Calu3 (cell line): ENCODE results near the gene SPATA45. TPM values are rescaled to one million over a fixed set of nuclear protein-coding genes. Genes with fewer than 3 reads are reported as not detected.

Experiments
- BruUV-seq: library from RNA; stranded (reverse); fragments of 400-500 nt; replicated peaks from 2 replicates; lab custom pipeline; 2021; lab: Mats Ljungman, UMichigan
- CTCF ChIA-PET: fragments of 300-600 bp; sonication (Branson Sonifier 250); formaldehyde crosslinking; loops from one replicate; lab custom pipeline; 2022; ENCODE audit warnings: antibody characterized with exemption; lab: Charles Lee
- DNase-seq: peaks from one replicate; pipeline ENCODE4 v3.0.0; 2022
- H3K27ac Mint-ChIP-seq: one replicate; pipeline ENCODE4 v1.8.0; 2022; ENCODE audit warnings: mixed read lengths; ENCODE audit not compliant: unreplicated experiment
- H3K27me3 Mint-ChIP-seq: one replicate; pipeline ENCODE4 v1.8.0; 2022; ENCODE audit warnings: mixed read lengths; ENCODE audit not compliant: unreplicated experiment
- H3K36me3 Mint-ChIP-seq: one replicate; pipeline ENCODE4 v1.8.0; 2022; ENCODE audit warnings: mild to moderate bottlenecking, moderate library complexity, mixed read lengths; ENCODE audit not compliant: insufficient read depth, unreplicated experiment
- H3K4me1 Mint-ChIP-seq: one replicate; pipeline ENCODE4 v1.8.0; 2022; ENCODE audit warnings: mild to moderate bottlenecking, low read depth, mixed read lengths; ENCODE audit not compliant: unreplicated experiment
- H3K4me3 Mint-ChIP-seq: one replicate; pipeline ENCODE4 v1.8.0; 2022; ENCODE audit warnings: mild to moderate bottlenecking, low read depth, moderate library complexity, mixed read lengths; ENCODE audit not compliant: unreplicated experiment
- H3K9me3 Mint-ChIP-seq: one replicate; pipeline ENCODE4 v1.8.0; 2022; ENCODE audit warnings: low read depth, mixed read lengths; ENCODE audit not compliant: unreplicated experiment
- intact Hi-C: fragments of 100-400 bp; cut with micrococcal nuclease; formaldehyde crosslinking; loops from one replicate; pipeline ENCODE4 v1.10.0; 2022; ENCODE audit not compliant: unreplicated experiment
- total RNA-seq: library from RNA; stranded (reverse); gene quantifications from 2 replicates; pipeline ENCODE4 v1.2.3, GENCODE V29; 2022
- TF ChIP-seq, protein P1 (sequence below): fragments of 200-600 bp; IDR thresholded peaks from one replicate; pipeline ENCODE4 v1.8.0; 2022; ENCODE audit warnings: antibody characterized with exemption; ENCODE audit not compliant: unreplicated experiment

The SPATA45 gene
- total RNA-seq, 1 experiment from 2014 or later: 0.80 TPM

DNA sequence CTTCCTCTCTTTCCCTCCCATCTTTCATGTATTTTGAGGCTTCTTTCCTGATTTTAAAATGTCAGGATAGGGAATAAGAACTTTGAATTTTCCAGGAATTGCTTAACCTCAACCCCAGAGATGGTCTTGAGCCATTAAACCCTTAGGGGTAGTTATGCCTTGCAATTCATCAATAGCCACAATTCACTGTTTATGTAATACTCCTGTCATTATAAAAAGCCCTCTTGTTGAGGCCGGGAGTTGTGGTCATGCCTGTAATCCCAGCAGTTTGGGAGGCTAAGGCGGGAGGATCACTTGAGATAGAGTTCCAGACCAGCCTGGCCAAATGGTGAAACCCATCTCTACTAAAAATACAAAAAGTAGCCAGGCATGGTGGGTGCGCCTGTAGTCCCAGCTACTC is 24.5 kb downstream of the SPATA45 start:
- no TSS peak for BruUV-seq
- no peaks in the 10 kb centered on the region for H3K27me3 Mint-ChIP-seq
- TF ChIP-seq, protein P1, sequence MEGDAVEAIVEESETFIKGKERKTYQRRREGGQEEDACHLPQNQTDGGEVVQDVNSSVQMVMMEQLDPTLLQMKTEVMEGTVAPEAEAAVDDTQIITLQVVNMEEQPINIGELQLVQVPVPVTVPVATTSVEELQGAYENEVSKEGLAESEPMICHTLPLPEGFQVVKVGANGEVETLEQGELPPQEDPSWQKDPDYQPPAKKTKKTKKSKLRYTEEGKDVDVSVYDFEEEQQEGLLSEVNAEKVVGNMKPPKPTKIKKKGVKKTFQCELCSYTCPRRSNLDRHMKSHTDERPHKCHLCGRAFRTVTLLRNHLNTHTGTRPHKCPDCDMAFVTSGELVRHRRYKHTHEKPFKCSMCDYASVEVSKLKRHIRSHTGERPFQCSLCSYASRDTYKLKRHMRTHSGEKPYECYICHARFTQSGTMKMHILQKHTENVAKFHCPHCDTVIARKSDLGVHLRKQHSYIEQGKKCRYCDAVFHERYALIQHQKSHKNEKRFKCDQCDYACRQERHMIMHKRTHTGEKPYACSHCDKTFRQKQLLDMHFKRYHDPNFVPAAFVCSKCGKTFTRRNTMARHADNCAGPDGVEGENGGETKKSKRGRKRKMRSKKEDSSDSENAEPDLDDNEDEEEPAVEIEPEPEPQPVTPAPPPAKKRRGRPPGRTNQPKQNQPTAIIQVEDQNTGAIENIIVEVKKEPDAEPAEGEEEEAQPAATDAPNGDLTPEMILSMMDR: no peak
- CTCF ChIA-PET: no interaction called here
- no peak overlapping the region for H3K27ac Mint-ChIP-seq
- peaks cover 4% of the 10 kb centered on the region for H3K36me3 Mint-ChIP-seq
- DNase-seq: no peak
- H3K4me1 Mint-ChIP-seq: no peaks in the 10 kb centered on the region
- peaks cover 20% of the 10 kb centered on the region for H3K9me3 Mint-ChIP-seq
- intact Hi-C loops: no loop called here
- no peak overlapping the region for H3K4me3 Mint-ChIP-seq

DNA sequence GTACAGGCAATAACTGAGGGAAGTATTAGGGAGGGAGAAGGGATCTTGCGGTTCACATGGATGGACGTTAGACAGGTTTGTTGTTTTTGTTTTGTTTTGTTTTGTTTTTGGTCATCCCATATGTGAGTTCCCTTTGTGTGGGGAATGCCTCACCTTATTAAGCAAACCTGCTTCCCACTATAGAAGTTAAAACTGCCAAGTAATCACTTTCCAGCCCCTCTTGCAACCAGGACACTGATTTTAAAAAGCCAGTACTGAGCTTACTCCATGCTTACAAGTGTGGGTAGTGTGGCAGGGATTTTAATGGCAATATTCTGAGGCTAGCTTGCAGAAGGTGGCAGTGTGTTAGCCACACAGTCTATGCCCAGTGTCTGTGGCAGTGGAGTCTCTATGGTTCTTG is 26.5 kb downstream of the SPATA45 start:
- peaks cover 9% of the 10 kb centered on the region for H3K4me1 Mint-ChIP-seq
- intact Hi-C loops: no loop called here
- H3K36me3 Mint-ChIP-seq: peaks cover 4% of the 10 kb centered on the region
- H3K27ac Mint-ChIP-seq: no peak overlapping the region
- peaks cover 12% of the 10 kb centered on the region for H3K9me3 Mint-ChIP-seq
- CTCF ChIA-PET: interaction anchor here (1.0 to 1.1 kb wide), 2 partner anchors 13 to 37 kb away, joined by 3 read pairs; no protein-coding TSS in a partner anchor
- DNase-seq: no peak
- TF ChIP-seq, protein P1: no peak
- no peak overlapping the region for H3K4me3 Mint-ChIP-seq
- H3K27me3 Mint-ChIP-seq: no peaks in the 10 kb centered on the region
- no TSS peak for BruUV-seq

DNA sequence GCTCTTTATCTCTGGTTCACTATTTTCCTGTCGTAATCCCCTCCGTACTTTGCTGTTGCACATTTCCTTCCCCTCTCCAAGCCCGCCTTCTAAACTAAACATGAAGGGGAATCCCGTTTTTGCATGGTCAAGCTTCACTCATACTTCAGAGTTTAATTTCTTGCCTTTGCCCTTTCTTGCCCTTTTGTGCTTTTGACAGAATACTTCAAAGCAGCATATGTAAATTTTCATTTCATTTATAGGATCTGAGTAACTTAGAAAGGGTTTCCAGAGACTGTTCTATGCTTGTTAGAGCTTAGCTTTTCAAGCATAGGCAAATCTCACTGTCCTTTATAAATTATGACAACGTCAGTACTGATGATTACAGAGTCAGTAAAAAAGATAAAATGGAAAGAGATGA is 27.7 kb downstream of the SPATA45 start:
- DNase-seq: no peak
- TF ChIP-seq, protein P1: no peak
- Mint-ChIP-seq H3K27ac (no peak overlapping the region), H3K27me3 (no peaks in the 10 kb centered on the region), H3K9me3 (peaks cover 7% of the 10 kb centered on the region), H3K36me3 (peaks cover 4% of the 10 kb centered on the region), H3K4me3 (no peak overlapping the region), H3K4me1 (peaks cover 9% of the 10 kb centered on the region)
- CTCF ChIA-PET: interaction anchor here (1.6 kb wide), 1 partner anchor 14 kb away, joined by 7 read pairs; no protein-coding TSS in a partner anchor
- BruUV-seq: no TSS peak
- intact Hi-C loops: loop anchor here (5.0 kb wide), 1 partner anchor 193 kb away; no protein-coding TSS in a partner anchor

DNA sequence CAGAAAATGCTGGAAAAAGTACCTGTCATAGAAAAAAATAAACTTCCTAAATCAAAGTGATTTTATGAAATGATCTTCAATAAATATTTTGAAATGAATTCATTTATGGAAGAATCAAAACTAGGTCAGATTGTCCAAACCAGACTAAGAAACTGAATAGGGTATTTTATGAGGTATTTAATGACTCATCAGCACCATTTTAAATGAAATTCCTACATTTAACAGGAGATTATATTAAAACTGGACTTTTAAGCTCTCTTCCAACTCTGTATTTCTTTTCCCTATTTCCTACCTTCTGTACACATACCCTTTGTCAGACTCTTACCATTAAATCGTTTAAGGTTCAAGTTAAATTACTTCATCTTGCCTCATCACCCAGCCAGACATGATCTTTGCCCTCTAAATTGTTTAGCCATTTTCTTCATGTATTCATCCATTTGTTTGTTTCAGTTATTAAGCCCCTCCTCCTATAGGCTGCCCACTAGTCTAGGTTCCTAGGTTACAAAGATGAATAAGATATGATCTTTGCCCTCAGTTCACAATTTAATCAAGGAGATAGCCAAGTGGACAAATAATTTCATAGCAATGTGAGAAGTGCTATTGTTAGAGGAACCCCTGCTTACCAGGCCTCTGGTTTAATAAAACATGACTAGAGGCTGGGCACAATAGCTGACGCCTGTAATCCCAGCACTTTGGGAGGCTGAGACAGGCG is 30.7 kb downstream of the SPATA45 start:
- no peak for DNase-seq
- Mint-ChIP-seq H3K36me3 (no peaks in the 10 kb centered on the region), H3K4me1 (peaks cover 9% of the 10 kb centered on the region), H3K27ac (peak overlapping the region; percentile 12), H3K4me3 (peak overlapping the region; percentile 0), H3K27me3 (no peaks in the 10 kb centered on the region), H3K9me3 (no peaks in the 10 kb centered on the region)
- BruUV-seq: no TSS peak
- TF ChIP-seq, protein P1: no peak
- CTCF ChIA-PET: interaction anchor here (1.0 to 2.1 kb wide), 3 partner anchors 16 to 41 kb away, joined by 3 to 5 read pairs (median 4); partner anchors contain the start of gene FLVCR1
- intact Hi-C loops: loop anchor here (5.0 kb wide), 1 partner anchor 196 kb away; no protein-coding TSS in a partner anchor
